ENCODE measurements around the gene SORCS2. TPM values are rescaled to one million over a fixed set of nuclear protein-coding genes. Genes with fewer than 3 reads are reported as not detected.

SORCS2 gene
- polyA plus RNA-seq, 1 donor (not counting 4 experiments of a cell fraction or from before 2014, with no cell fraction given), result 0.09 TPM

DNA sequence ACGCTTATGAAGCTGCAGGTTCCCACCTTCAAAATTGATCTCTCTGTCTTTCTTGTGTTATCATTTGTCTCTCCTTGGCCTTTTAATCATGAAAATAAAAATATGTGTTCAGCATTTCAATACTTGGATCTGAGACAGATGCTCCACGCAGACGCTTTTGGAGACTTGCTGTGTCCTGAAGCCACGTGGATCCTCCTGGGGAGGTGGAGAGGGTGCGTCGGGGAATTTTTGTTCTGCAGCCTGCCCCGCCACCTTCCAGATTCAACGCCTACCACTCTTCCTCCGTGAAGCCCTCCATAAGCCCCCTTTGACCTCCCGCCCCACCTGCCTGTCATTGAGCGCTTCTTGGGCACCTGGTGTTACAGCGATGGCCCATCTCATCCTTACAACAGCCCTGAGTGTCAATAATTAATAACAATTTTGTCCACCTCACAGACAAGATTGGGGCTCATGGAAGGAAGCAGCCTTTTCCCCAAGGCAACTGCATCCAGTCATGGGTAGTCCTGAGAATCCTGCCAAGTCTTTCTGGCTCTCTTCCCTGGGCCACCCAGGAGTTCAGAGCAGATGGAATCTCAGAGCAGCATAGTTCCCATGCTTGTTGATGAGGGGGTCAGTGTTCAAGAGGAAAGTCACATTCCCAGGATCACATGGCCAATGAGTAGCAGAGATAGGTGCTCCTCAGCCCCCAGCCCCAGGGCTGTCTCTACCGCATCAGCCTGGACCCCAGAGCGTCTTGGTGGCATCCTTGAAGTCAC is 415.0 kb downstream of the SORCS2 start:
- Histone ChIP-seq H3K27me3 (ENCODE audit: control insufficient read depth, extremely low read depth, insufficient read depth, low read length) (no peaks in the 10 kb centered on the region), H3K4me3 (ENCODE audit: control insufficient read depth in 2 of 3, extremely low read depth in 1 of 3, insufficient read depth in 2 of 3, low read depth in 1 of 3, low read length in 3 of 3) (no peak overlapping the region), H2AFZ (ENCODE audit: control insufficient read depth, low read length) (no peak overlapping the region), H3K9me1 (ENCODE audit: control insufficient read depth, extremely low read depth, insufficient read depth, low read length) (no peaks in the 10 kb centered on the region), H3K79me2 (ENCODE audit: control insufficient read depth, insufficient read depth, low read length) (no peaks in the 10 kb centered on the region), H3K4me1 (ENCODE audit: control insufficient read depth, extremely low read depth, insufficient read depth, low read length) (no peaks in the 10 kb centered on the region), H4K20me1 (ENCODE audit: control insufficient read depth, extremely low read depth, insufficient read depth, low read length) (no peaks in the 10 kb centered on the region), H3K27ac (ENCODE audit: control insufficient read depth, insufficient read depth, low read length) (no peak overlapping the region), H3K9me3 (ENCODE audit: control insufficient read depth, low read depth, low read length) (no peaks in the 10 kb centered on the region), H3K9ac (ENCODE audit: control insufficient read depth, extremely low read depth, insufficient read depth, low read length) (no peak overlapping the region), H3K4me2 (ENCODE audit: control insufficient read depth, extremely low read depth, insufficient read depth, low read depth, low read length) (no peak overlapping the region), H3K36me3 (ENCODE audit: control insufficient read depth in 2 of 2, extremely low read depth in 1 of 2, insufficient read depth in 2 of 2, low read length in 2 of 2) (no peaks in the 10 kb centered on the region)
- dilution Hi-C loops (cut with MboI; ENCODE audit: extremely low pct_ligation_motif_present, low sequenced_read_pairs), result no loop called here
- DNase-seq (ENCODE audit: low read depth, low spot score), result no peak
- TF ChIP-seq, protein P1, sequence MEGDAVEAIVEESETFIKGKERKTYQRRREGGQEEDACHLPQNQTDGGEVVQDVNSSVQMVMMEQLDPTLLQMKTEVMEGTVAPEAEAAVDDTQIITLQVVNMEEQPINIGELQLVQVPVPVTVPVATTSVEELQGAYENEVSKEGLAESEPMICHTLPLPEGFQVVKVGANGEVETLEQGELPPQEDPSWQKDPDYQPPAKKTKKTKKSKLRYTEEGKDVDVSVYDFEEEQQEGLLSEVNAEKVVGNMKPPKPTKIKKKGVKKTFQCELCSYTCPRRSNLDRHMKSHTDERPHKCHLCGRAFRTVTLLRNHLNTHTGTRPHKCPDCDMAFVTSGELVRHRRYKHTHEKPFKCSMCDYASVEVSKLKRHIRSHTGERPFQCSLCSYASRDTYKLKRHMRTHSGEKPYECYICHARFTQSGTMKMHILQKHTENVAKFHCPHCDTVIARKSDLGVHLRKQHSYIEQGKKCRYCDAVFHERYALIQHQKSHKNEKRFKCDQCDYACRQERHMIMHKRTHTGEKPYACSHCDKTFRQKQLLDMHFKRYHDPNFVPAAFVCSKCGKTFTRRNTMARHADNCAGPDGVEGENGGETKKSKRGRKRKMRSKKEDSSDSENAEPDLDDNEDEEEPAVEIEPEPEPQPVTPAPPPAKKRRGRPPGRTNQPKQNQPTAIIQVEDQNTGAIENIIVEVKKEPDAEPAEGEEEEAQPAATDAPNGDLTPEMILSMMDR (optimal IDR thresholded peaks at IDR 0.05 in 1 of 3, IDR thresholded peaks at IDR 0.05 in 1 of 3, conservative IDR thresholded peaks at IDR 0.05 in 1 of 3; ENCODE audit: extremely low read depth in 1 of 3, insufficient read depth in 2 of 3, low read length in 3 of 3), result no peak
- no peak for TF ChIP-seq EZH2 (IDR thresholded peaks at IDR 0.05; ENCODE audit: low read length)
- FAIRE-seq, result no peak

DNA sequence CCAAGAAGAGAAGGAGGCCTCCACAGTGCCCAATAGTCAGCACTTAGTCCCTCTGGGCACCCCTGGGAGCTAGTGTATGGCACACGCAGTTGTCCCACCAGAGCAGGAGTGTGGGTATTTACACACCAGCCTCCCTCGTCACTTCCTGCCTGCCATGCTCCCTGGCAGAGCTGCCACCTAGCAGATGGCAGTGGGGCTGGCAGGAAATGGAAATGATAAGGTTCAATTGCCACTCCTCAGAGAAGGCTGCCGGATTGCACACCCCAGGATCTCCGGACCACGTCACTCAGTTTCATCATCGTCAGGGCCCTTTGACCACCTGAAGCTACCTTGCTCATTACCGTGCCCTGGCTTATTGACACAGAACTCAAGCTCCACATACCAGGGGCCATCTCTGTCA is 415.7 kb downstream of the SORCS2 start:
- Histone ChIP-seq H3K79me2 (ENCODE audit: control insufficient read depth, insufficient read depth, low read length) (no peaks in the 10 kb centered on the region), H3K36me3 (ENCODE audit: control insufficient read depth in 2 of 2, extremely low read depth in 1 of 2, insufficient read depth in 2 of 2, low read length in 2 of 2) (no peaks in the 10 kb centered on the region), H3K4me1 (ENCODE audit: control insufficient read depth, extremely low read depth, insufficient read depth, low read length) (no peaks in the 10 kb centered on the region), H3K9me3 (ENCODE audit: control insufficient read depth, low read depth, low read length) (no peaks in the 10 kb centered on the region), H3K9ac (ENCODE audit: control insufficient read depth, extremely low read depth, insufficient read depth, low read length) (no peak overlapping the region), H3K9me1 (ENCODE audit: control insufficient read depth, extremely low read depth, insufficient read depth, low read length) (no peaks in the 10 kb centered on the region), H3K27ac (ENCODE audit: control insufficient read depth, insufficient read depth, low read length) (no peak overlapping the region), H4K20me1 (ENCODE audit: control insufficient read depth, extremely low read depth, insufficient read depth, low read length) (no peaks in the 10 kb centered on the region), H2AFZ (ENCODE audit: control insufficient read depth, low read length) (no peak overlapping the region), H3K4me3 (ENCODE audit: control insufficient read depth in 2 of 3, extremely low read depth in 1 of 3, insufficient read depth in 2 of 3, low read depth in 1 of 3, low read length in 3 of 3) (no peak overlapping the region), H3K27me3 (ENCODE audit: control insufficient read depth, extremely low read depth, insufficient read depth, low read length) (no peaks in the 10 kb centered on the region), H3K4me2 (ENCODE audit: control insufficient read depth, extremely low read depth, insufficient read depth, low read depth, low read length) (no peak overlapping the region)
- FAIRE-seq, result no peak
- TF ChIP-seq, protein P1 (optimal IDR thresholded peaks at IDR 0.05 in 1 of 3, IDR thresholded peaks at IDR 0.05 in 1 of 3, conservative IDR thresholded peaks at IDR 0.05 in 1 of 3; ENCODE audit: extremely low read depth in 1 of 3, insufficient read depth in 2 of 3, low read length in 3 of 3), result no peak
- TF ChIP-seq EZH2 (IDR thresholded peaks at IDR 0.05; ENCODE audit: low read length), result no peak
- dilution Hi-C loops (cut with MboI; ENCODE audit: extremely low pct_ligation_motif_present, low sequenced_read_pairs), result no loop called here
- DNase-seq (ENCODE audit: low read depth, low spot score), result no peak

Data from keratinocyte (primary cell).